DMS114 treated with DMSO at 0.1 percent for 48 hours (cell line): Measurements from ENCODE around the gene SPRY4.
"Not testable (repeated sequence)": the region's sequence is repeated elsewhere in the genome, so short reads cannot be mapped to it uniquely, and the experiment has no call there.

ENCODE experiments used
- DNase-seq: peaks from one replicate; lab custom pipeline; 2025; ENCODE audit not compliant: unreplicated experiment; lab: John Stamatoyannopoulos, UW

SPRY4 gene

GRCh38 chr5:142264084-142264483 is 60.7 kb downstream of the SPRY4 start:
- not testable (repeated sequence) for DNase-seq

- no peak for DNase-seq
These were observed 61.5 kb downstream of the SPRY4 start for GRCh38 chr5:142263346-142263745.

GRCh38 chr5:142262683-142263082 is 62.1 kb downstream of the SPRY4 start:
- DNase-seq = no peak
